GM12892 (cell line): ENCODE measurements around the gene ENAH.

Experiments
- POLR2A ChIP-seq: IDR thresholded peaks from 2 replicates; pipeline ENCODE4 v1.6.1; 2011; ENCODE audit warnings: low read depth, low read length, control low read depth
- POLR2AphosphoS5 ChIP-seq: IDR thresholded peaks from 2 replicates; pipeline ENCODE4 v1.6.1; 2011; ENCODE audit warnings: low read depth, low read length, control low read depth
- TAF1 ChIP-seq: IDR thresholded peaks from 2 replicates; pipeline ENCODE4 v1.6.1; 2011; ENCODE audit warnings: low read depth, mild to moderate bottlenecking, control low read depth, low read length, borderline replicate concordance

DNA sequence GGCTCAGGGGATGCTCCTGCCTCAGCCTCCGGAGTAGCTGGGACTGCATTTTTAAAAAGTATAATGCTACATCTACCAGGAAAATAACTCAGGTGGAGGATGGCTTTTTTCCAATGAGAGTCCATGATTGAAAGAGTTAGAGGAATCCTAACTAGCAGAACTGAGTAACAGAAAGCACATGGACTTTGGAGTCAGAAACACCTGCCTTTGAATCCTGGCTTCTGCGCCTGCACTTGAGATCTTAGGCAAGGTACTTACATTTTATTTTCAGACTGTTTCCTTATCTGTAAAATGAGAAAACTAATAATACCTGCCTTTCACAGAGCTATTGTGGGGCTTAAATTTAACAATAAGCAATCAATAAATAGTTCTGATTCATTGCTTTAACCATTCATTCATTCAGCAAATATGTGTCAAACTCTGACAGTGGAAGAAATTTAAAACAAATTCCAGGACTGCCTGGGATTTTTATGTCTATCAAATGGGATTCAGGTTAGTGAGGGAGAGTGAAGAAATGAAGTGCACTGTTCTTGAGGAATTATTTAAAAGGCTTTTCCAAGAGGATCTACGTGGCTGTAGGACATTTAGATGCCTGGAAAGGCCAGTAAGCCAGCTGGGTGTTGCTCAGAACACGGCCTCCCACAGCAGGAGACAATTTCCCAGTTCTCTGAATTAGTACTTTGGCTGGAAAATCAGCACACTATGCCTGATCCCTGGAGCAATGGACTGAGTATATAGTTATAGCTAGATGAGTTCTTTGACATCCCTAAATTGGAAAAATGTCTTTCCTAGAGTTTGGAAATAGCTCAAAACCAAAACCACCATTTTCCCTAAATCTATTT, 212.3 kb downstream of the ENAH start:
- no peak for TF ChIP-seq POLR2A
- TF ChIP-seq POLR2AphosphoS5 = no peak
- TF ChIP-seq TAF1 = no peak
